Fibroblast of skin of abdomen (primary cell): Measurements from ENCODE around the gene PNMA1.
A peak's percentile ranks its signal among the peaks of the same experiment; 100 is the strongest.

Experiments
- DNase-seq: peaks from one replicate; pipeline ENCODE4 v3.0.0-alpha.2; 2013

Gene PNMA1

GRCh38 chr14:73663548-73664212 lies 50.5 kb downstream of the PNMA1 start:
- no peak for DNase-seq

DNA sequence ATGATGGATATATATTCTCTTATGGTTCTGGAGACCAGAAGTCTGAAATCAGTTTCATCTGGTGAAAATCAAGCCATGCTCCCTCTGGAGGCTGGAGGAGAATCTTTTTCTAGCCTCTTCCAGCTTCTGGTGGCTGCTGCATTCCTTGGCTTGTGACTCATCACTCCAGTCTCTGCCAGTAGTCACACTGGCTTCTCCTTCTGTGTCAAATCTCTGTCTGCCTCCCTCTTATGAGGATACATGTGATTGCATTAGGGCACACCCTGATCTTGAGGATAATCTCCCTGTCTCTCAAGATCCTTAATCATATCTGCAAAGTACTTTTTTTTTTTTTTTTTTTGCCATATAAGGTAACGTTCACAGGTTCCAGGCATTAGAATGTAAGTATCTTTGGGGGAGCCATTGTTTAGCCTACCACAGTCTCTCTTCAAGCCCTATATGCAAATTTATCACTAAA lies 51.7 kb downstream of the PNMA1 start:
- peak; percentile 93 for DNase-seq

- DNase-seq = peak; percentile 25
Measured at GRCh38 chr14:73661872-73662271, 52.3 kb downstream of the PNMA1 start.
